Mesothelial cell of epicardium (in vitro differentiated cells): ENCODE measurements around the gene MYBPC2. TPM values are rescaled to one million over a fixed set of nuclear protein-coding genes. Genes with fewer than 3 reads are reported as not detected.

Source experiments
- total RNA-seq: library from RNA; stranded (reverse); gene quantifications from 3 replicates; pipeline ENCODE4 v1.2.1, GENCODE V29; 2021

The MYBPC2 gene
- total RNA-seq, 1 donor from 2014 or later: 1.2 TPM

Other genes starting within 250 kb of the MYBPC2 start
- gene MYH14, start 229.3 kb upstream of the MYBPC2 start, total RNA-seq: 52.3 to 56.6 TPM (median 53.8 TPM) in 3 replicates
- 53.4 to 57.7 TPM (median 54.4 TPM) in 3 replicates for gene KCNC3, start 103.5 kb upstream of the MYBPC2 start, total RNA-seq
- gene NAPSA, start 67.3 kb upstream of the MYBPC2 start, total RNA-seq: 2.4 to 3.5 TPM (median 3.2 TPM) in 3 replicates
- gene NR1H2, start 56.4 kb upstream of the MYBPC2 start, total RNA-seq: 35.4 to 39.1 TPM (median 37.3 TPM) in 3 replicates
- gene POLD1, start 48.5 kb upstream of the MYBPC2 start, total RNA-seq: 58.4 to 60.6 TPM (median 60.3 TPM) in 3 replicates
- gene SPIB, start 14.0 kb upstream of the MYBPC2 start, total RNA-seq: 0.11 TPM in 1 of 3 replicates, not detected in the others
- gene EMC10, start 43.6 kb downstream of the MYBPC2 start, total RNA-seq: 175 to 181 TPM (median 176 TPM) in 3 replicates
- gene GARIN5A, start 44.0 kb downstream of the MYBPC2 start, total RNA-seq: 10.1 to 12.7 TPM (median 11.5 TPM) in 3 replicates
- gene JOSD2, start 78.3 kb downstream of the MYBPC2 start, total RNA-seq: 16.4 to 18.7 TPM (median 17.5 TPM) in 3 replicates
- gene ASPDH, start 81.0 kb downstream of the MYBPC2 start, total RNA-seq: 0.70 TPM in 1 of 3 replicates, not detected in the others
- gene LRRC4B, start 135.5 kb downstream of the MYBPC2 start, total RNA-seq: 15.2 to 16.9 TPM (median 16.3 TPM) in 3 replicates
- 0.31 to 0.77 TPM (median 0.60 TPM) in 3 replicates for gene SYT3, start 207.0 kb downstream of the MYBPC2 start, total RNA-seq
- 3.0 to 5.0 TPM (median 3.5 TPM) in 3 replicates for gene C19orf81, start 216.6 kb downstream of the MYBPC2 start, total RNA-seq